A549 treated with AZD9567 at 1 μM for 4 hours (cell line): ENCODE measurements around the gene VCAN. TPM values are rescaled to one million over a fixed set of nuclear protein-coding genes. Genes with fewer than 3 reads are reported as not detected.

Experiments used
- total RNA-seq: library from RNA; stranded (reverse); fragments of 200-300 nt; extraction: Qiagen RNA extraction; gene quantifications from 5 replicates; pipeline ENCODE4 v1.2.3, GENCODE V29; 2022; ENCODE audit not compliant: insufficient read depth

Gene VCAN
- total RNA-seq = 8.6 to 27.3 TPM (median 11.4 TPM) in 5 replicates

DNA sequence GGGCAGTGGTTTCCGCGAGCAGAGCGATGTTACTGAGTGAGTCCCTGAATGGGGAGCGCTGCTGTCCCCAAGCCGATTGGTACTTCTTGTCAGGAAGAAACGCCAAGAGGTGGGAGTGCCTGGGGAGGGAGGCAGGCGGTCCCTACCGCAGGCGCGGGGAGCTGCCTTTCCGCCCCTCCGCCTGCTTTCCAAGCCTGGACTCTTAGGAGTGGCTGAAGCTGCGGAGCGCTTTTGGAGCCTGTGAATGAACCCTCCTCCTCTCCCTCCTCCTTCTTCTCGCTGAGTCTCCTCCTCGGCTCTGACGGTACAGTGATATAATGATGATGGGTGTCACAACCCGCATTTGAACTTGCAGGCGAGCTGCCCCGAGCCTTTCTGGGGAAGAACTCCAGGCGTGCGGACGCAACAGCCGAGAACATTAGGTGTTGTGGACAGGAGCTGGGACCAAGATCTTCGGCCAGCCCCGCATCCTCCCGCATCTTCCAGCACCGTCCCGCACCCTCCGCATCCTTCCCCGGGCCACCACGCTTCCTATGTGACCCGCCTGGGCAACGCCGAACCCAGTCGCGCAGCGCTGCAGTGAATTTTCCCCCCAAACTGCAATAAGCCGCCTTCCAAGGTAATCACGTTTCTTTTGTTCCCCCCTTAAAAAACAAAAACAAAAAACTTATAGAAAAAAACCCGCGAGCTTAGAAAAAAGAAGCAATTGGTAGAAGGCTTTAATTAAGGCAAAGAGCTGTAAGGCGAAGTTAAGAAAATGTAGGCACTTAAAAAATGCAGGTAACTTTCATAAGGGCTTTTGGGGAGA, at the start of gene VCAN:
Gene VCAN, plus strand, starts transcription at position 340 of the 808 bp plus-strand sequence. CDS start 11,775 bp downstream, outside the sequence.

Other genes starting within 250 kb of the VCAN start
- gene HAPLN1, start 249.1 kb downstream of the VCAN start, total RNA-seq = not detected in 5 replicates